Measurements from ENCODE around the gene ATAT1. TPM values are rescaled to one million over a fixed set of nuclear protein-coding genes. Genes with fewer than 3 reads are reported as not detected.

ATAT1 gene
- total RNA-seq, 1 experiment from 2014 or later, result 19.3 TPM

- POLR2A ChIA-PET, result interaction anchor here (0.7 to 3.2 kb wide), 7 partner anchors 12 to 60 kb away, joined by 3 to 33 read pairs (median 5); partner anchors contain the start of genes ABCF1 and DHX16
- Mint-ChIP-seq H3K9me3 (no peaks in the 10 kb centered on the region), H3K36me3 (peaks cover 66% of the 10 kb centered on the region), H3K4me1 (peaks cover 33% of the 10 kb centered on the region), H3K27me3 (ENCODE audit: low read depth) (no peaks in the 10 kb centered on the region; the same call in 1 of the 2 replicates), H3K4me3 (no peak overlapping the region), H3K27ac (peak overlapping the region; percentile 71)
- ATAC-seq (no peak), DNase-seq (ENCODE audit: low spot score) (no peak)
- CTCF ChIA-PET, result interaction anchor here (0.7 to 4.1 kb wide), 10 partner anchors 13 to 159 kb away, joined by 3 to 15 read pairs (median 6); partner anchors contain the start of genes DHX16 and MDC1
- TF ChIP-seq TEAD1 (CRISPR knock-in tag; IDR thresholded peaks at IDR 0.05) (no peak), SP1 (CRISPR knock-in tag; conservative IDR thresholded peaks at IDR 0.05) (no peak), SOX15 (CRISPR knock-in tag; IDR thresholded peaks at IDR 0.05) (no peak), NR3C1 (CRISPR knock-in tag; conservative IDR thresholded peaks at IDR 0.05; ENCODE audit: low read depth) (no peak), TP53 (CRISPR knock-in tag; IDR thresholded peaks at IDR 0.05) (no peak), ZNF671 (CRISPR knock-in tag; IDR thresholded peaks at IDR 0.05) (no peak), ZNF121 (CRISPR knock-in tag; IDR thresholded peaks at IDR 0.05) (no peak), TEAD4 (CRISPR knock-in tag; IDR thresholded peaks at IDR 0.05) (no peak), NFE2L1 (CRISPR knock-in tag; IDR thresholded peaks at IDR 0.05) (no peak), NFATC4 (CRISPR knock-in tag; IDR thresholded peaks at IDR 0.05) (peak; percentile 58; the same call in 1 of the 2 replicates), JAZF1 (CRISPR knock-in tag; IDR thresholded peaks at IDR 0.05) (no peak), SMAD3 (CRISPR knock-in tag; IDR thresholded peaks at IDR 0.05; ENCODE audit: borderline replicate concordance) (no peak), CREB1 (CRISPR knock-in tag; IDR thresholded peaks at IDR 0.05) (no peak), JUN (CRISPR knock-in tag; IDR thresholded peaks at IDR 0.05) (no peak), USF1 (CRISPR knock-in tag; IDR thresholded peaks at IDR 0.05) (no peak), ZNF396 (CRISPR knock-in tag; IDR thresholded peaks at IDR 0.05; ENCODE audit: borderline replicate concordance) (no peak), HMGA2 (CRISPR knock-in tag; IDR thresholded peaks at IDR 0.05) (no peak), ELF4 (CRISPR knock-in tag; IDR thresholded peaks at IDR 0.05; ENCODE audit: low read depth) (no peak), PREB (CRISPR knock-in tag; IDR thresholded peaks at IDR 0.05; ENCODE audit: borderline replicate concordance) (no peak)
- TF ChIP-seq, protein P1, sequence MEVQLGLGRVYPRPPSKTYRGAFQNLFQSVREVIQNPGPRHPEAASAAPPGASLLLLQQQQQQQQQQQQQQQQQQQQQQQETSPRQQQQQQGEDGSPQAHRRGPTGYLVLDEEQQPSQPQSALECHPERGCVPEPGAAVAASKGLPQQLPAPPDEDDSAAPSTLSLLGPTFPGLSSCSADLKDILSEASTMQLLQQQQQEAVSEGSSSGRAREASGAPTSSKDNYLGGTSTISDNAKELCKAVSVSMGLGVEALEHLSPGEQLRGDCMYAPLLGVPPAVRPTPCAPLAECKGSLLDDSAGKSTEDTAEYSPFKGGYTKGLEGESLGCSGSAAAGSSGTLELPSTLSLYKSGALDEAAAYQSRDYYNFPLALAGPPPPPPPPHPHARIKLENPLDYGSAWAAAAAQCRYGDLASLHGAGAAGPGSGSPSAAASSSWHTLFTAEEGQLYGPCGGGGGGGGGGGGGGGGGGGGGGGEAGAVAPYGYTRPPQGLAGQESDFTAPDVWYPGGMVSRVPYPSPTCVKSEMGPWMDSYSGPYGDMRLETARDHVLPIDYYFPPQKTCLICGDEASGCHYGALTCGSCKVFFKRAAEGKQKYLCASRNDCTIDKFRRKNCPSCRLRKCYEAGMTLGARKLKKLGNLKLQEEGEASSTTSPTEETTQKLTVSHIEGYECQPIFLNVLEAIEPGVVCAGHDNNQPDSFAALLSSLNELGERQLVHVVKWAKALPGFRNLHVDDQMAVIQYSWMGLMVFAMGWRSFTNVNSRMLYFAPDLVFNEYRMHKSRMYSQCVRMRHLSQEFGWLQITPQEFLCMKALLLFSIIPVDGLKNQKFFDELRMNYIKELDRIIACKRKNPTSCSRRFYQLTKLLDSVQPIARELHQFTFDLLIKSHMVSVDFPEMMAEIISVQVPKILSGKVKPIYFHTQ (CRISPR knock-in tag; IDR thresholded peaks at IDR 0.05), result 0 out of 2 replicates have a peak, but pooled peaks have one; percentile 40
- TF ChIP-seq, protein P2, sequence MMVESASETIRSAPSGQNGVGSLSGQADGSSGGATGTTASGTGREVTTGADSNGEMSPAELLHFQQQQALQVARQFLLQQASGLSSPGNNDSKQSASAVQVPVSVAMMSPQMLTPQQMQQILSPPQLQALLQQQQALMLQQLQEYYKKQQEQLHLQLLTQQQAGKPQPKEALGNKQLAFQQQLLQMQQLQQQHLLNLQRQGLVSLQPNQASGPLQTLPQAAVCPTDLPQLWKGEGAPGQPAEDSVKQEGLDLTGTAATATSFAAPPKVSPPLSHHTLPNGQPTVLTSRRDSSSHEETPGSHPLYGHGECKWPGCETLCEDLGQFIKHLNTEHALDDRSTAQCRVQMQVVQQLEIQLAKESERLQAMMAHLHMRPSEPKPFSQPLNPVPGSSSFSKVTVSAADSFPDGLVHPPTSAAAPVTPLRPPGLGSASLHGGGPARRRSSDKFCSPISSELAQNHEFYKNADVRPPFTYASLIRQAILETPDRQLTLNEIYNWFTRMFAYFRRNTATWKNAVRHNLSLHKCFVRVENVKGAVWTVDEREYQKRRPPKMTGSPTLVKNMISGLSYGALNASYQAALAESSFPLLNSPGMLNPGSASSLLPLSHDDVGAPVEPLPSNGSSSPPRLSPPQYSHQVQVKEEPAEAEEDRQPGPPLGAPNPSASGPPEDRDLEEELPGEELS (CRISPR knock-in tag; IDR thresholded peaks at IDR 0.05), result no peak
- TF ChIP-seq, protein P3, sequence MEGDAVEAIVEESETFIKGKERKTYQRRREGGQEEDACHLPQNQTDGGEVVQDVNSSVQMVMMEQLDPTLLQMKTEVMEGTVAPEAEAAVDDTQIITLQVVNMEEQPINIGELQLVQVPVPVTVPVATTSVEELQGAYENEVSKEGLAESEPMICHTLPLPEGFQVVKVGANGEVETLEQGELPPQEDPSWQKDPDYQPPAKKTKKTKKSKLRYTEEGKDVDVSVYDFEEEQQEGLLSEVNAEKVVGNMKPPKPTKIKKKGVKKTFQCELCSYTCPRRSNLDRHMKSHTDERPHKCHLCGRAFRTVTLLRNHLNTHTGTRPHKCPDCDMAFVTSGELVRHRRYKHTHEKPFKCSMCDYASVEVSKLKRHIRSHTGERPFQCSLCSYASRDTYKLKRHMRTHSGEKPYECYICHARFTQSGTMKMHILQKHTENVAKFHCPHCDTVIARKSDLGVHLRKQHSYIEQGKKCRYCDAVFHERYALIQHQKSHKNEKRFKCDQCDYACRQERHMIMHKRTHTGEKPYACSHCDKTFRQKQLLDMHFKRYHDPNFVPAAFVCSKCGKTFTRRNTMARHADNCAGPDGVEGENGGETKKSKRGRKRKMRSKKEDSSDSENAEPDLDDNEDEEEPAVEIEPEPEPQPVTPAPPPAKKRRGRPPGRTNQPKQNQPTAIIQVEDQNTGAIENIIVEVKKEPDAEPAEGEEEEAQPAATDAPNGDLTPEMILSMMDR (IDR thresholded peaks at IDR 0.05), result no peak
- TF ChIP-seq, protein P4, sequence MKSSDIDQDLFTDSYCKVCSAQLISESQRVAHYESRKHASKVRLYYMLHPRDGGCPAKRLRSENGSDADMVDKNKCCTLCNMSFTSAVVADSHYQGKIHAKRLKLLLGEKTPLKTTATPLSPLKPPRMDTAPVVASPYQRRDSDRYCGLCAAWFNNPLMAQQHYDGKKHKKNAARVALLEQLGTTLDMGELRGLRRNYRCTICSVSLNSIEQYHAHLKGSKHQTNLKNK (CRISPR knock-in tag; IDR thresholded peaks at IDR 0.05), result peak; percentile 66; the same call in 1 of the 2 replicates
- TF ChIP-seq, protein P5, sequence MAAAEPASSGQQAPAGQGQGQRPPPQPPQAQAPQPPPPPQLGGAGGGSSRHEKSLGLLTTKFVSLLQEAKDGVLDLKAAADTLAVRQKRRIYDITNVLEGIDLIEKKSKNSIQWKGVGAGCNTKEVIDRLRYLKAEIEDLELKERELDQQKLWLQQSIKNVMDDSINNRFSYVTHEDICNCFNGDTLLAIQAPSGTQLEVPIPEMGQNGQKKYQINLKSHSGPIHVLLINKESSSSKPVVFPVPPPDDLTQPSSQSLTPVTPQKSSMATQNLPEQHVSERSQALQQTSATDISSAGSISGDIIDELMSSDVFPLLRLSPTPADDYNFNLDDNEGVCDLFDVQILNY (CRISPR knock-in tag; IDR thresholded peaks at IDR 0.05), result no peak
- TF ChIP-seq, protein P6, sequence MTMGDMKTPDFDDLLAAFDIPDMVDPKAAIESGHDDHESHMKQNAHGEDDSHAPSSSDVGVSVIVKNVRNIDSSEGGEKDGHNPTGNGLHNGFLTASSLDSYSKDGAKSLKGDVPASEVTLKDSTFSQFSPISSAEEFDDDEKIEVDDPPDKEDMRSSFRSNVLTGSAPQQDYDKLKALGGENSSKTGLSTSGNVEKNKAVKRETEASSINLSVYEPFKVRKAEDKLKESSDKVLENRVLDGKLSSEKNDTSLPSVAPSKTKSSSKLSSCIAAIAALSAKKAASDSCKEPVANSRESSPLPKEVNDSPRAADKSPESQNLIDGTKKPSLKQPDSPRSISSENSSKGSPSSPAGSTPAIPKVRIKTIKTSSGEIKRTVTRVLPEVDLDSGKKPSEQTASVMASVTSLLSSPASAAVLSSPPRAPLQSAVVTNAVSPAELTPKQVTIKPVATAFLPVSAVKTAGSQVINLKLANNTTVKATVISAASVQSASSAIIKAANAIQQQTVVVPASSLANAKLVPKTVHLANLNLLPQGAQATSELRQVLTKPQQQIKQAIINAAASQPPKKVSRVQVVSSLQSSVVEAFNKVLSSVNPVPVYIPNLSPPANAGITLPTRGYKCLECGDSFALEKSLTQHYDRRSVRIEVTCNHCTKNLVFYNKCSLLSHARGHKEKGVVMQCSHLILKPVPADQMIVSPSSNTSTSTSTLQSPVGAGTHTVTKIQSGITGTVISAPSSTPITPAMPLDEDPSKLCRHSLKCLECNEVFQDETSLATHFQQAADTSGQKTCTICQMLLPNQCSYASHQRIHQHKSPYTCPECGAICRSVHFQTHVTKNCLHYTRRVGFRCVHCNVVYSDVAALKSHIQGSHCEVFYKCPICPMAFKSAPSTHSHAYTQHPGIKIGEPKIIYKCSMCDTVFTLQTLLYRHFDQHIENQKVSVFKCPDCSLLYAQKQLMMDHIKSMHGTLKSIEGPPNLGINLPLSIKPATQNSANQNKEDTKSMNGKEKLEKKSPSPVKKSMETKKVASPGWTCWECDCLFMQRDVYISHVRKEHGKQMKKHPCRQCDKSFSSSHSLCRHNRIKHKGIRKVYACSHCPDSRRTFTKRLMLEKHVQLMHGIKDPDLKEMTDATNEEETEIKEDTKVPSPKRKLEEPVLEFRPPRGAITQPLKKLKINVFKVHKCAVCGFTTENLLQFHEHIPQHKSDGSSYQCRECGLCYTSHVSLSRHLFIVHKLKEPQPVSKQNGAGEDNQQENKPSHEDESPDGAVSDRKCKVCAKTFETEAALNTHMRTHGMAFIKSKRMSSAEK (CRISPR knock-in tag; IDR thresholded peaks at IDR 0.05; ENCODE audit: borderline replicate concordance), result 0 out of 2 replicates have a peak, but pooled peaks have one; percentile 8
Measured at GRCh38 chr6:30612687-30613248, 13.9 kb upstream of the ATAT1 start.

Data from WTC11 (cell line).